Renal pelvis (tissue), 4 donors: ENCODE data around the gene UBE2U. TPM values are rescaled to one million over a fixed set of nuclear protein-coding genes. Genes with fewer than 3 reads are reported as not detected.
"Not testable (repeated sequence)": the region's sequence is repeated elsewhere in the genome, so short reads cannot be mapped to it uniquely, and the experiment has no call there.

ENCODE experiments used
- DNase-seq: peaks from one replicate; pipeline ENCODE4 v3.0.0-alpha.2; 2013
- polyA plus RNA-seq, 3 donors: library from polyadenylated mRNA; unstranded; fragments of 120-200 nt; gene quantifications; one replicate each; pipeline ENCODE4 v1.2.1, GENCODE V29; 2013; ENCODE audit not compliant: insufficient read length in 3 of 3

The UBE2U gene
- polyA plus RNA-seq, 3 donors, result 0.52 TPM; not detected in 2

- DNase-seq, result no peak
Measured at GRCh38 chr1:64187646-64188045, 15.8 kb upstream of the UBE2U start.

DNA sequence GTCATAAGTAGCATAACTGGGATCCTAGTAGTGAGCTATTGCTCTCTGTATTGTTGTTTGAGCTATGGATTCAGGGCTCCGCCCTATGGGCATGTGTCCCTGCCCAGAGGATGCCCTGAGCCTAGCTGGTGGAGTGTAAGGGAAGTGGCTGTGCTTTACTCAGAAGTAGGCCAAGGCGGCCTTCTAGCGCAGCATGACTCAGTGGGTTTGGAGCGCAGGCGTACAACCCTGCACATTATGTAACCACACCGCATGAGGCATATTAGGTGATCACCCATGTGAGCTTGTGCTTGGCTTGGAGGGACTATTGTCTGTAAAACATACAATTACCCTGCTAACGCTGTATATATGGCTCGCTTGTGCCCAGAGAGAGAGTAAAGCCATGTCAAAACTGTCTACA lies 11.1 kb upstream of the UBE2U start:
- no peak for DNase-seq

DNA sequence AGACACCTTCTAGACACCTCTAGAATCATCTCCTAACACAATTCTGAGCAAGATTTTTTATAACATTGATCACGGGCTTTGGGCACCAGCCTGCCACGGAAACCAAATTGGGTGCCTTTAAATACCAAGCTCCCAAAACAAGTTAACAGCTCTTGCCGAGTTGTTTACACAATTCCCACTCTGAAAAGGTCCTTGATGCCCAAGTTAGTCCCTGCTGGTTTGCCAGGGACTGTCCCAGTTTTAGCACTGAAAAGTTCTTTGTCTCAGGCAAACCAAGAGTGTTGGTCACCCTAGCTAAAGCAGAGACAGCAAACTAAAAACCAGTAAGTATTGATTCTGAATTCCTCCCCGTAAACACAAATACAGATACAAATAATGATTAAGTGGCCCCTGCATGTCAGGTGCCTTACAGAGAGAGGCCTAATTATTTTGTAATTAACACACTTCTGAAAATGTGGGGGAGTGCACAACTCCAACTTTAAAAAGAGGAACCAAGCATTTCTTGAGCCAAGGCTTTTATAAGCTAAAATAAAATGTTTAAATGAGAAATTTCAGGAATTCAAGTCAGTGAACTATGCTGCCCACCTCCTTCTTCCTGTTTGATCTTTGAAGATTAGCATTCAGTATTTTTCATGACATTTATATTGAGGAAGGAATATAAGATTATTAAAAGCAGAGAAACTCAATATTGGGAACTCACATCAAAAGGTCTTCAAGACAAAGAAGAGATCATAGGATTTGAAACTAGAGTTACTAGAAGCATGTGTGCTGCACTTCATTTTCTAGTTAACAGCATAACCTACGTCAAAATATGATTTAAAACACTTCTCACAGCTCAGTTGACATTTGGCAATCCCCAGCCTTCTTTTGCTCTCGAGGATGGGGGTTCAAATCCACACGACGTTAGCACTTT lies 9.0 kb upstream of the UBE2U start:
- no peak for DNase-seq

DNA sequence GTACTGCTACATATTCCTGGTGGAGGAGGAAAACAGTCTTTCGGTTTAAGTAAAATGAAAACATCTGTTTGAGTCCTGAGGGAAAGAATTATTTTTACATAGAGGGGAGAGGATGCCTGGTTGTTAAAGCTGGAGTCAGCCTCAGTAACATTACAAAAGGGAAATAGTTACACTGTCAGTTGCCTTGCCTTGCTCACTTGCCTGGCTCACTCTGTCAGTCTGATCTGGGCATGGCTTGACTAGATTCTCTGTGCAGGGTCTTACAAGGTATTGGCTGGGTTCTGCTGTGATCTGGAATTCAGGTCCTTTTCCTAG lies 8.4 kb upstream of the UBE2U start:
- DNase-seq, result no peak

DNA sequence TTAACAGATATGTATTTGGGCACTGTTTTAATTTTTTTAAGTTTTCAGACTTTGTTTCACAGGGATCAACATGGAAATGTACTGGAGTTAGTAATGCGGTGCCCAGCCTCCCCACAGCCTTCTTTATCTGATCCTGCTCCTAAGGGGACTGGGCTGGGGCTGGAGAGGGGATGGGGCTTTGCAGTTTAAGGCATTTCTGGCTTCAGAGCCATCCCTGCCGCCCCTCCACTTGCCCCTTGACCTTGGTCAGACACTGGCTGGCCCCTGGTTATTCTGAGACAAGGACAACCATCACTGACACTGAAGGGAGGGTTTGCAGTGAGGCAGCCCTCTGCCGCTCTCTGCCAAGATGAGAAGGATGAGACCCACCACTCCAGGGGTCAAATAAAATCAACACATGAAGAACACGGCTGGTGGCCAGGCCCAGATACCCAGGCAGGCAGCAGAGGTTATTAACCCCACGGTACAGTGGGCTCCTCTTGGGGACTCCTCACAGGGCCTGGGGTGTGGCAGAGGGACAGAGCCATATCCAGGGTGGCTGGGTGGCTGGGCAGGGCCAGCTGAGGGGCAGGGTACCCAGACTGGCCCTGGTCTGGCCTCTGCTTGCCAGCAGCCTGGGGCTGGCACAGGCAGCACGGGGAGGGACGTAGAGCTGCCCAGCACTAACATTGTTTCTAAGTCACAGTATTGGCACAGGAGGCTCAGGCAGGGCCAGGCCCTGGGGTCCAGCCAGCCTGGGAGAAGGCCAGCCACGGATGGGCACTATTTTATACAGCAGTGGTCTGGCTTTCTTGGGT lies 7.2 kb upstream of the UBE2U start:
- no peak for DNase-seq

- DNase-seq, result no peak
Measured at GRCh38 chr1:64197076-64197475, 6.3 kb upstream of the UBE2U start.

- DNase-seq, result no peak
Measured at GRCh38 chr1:64199154-64199553, 4.3 kb upstream of the UBE2U start.

DNA sequence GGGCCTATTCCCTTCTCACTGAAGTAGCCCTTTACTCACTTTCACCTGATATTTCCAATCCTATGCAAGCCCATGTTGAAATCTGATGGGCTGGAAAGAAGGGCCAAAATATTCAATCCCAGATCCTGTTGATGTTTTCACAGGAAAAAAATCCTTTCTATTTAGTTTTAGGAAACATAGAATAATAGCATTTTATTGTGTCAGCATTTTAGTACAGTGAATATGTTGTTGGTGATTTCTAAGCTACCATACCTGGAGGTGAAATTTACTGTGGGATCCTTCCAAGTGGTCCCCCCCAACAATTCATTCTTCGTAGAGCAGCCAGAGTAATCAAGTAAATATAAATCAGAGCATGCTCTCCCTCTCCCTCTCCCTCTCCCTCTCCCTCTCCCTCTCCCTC lies 3.4 kb upstream of the UBE2U start:
- DNase-seq, result no peak

DNA sequence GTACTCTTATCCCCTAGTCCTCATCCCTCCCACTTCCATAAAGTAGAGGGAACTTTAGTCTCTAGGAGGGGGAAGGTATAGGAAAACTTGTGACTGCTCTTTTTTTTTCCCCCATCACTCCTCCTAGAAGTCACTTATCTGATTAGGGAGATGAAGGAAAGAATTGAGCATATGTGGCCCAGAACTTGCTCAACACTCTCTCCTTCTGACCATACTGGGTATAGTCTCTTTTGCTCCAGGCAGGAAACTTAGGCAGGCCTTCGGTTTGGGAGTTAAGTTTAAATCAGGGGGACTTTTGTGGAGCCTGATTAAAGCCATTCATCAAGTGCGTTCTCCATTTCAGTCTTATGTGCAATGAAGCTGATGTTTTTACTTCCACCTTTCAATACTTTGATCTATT lies 5.8 kb downstream of the UBE2U start:
- no peak for DNase-seq

DNA sequence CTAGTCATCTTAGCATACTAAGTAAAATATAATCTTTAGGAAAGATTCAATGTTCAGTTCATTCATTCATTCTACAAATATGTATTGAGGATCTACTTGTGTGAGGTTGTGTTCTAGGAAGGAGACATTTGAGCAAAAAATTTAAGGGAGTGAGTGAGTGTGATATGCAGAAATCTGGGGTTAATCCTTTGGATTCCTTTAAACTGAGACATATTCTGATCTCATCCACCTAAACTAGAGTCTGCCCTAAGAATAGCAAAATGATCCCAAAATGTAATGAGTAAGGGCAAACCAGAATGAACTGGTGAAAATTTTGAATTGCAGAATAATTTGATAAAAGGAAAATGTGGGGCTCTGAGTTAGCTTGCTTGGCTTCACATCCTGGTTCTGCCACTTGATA lies 8.6 kb downstream of the UBE2U start:
- DNase-seq, result no peak

- peak; percentile 43 for DNase-seq
Measured at GRCh38 chr1:64215576-64215975, 12.2 kb downstream of the UBE2U start.

GRCh38 chr1:64220241-64220640 lies 16.8 kb downstream of the UBE2U start:
- no peak for DNase-seq

DNA sequence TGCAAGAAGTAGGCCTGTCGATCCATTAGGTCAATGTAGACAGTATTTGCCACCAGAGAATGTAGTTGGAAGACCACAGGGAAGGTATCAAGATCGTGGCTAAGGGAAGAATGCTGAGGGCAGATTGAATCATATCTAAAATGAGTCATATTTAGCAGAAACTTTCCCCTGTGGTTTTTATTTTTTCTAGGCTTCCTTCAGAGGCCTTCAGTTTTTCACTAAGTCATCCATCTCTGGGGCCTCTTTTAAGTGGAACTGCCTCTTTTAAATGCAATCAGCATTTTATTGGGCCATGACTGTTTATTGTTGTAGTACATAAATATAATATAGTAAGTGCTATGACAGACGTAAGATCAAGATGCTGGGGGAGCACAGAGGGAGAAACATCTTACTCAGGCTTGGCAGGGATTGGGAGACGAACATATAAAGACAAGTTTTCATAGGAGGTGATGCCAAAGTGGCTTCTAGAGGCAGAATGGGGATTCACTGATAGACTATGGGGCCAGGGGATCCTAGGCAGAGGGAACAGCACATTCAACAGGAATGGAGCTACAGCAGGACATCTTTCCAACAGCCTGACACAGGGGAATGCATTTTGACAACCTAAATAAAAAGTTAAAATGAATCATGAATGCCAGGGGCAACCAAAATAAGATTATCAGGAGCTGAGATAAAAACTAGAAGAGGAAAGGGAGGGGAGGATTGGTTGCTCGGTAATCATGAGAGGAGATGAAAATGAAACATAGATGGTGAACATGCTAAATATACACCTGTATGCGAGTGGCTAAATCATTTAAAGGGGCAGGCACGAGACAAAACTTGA lies 20.1 kb downstream of the UBE2U start:
- no peak for DNase-seq

GRCh38 chr1:64224236-64224635 lies 20.8 kb downstream of the UBE2U start:
- DNase-seq, result not testable (repeated sequence)

- DNase-seq, result no peak
Measured at GRCh38 chr1:64228167-64228957, 24.9 kb downstream of the UBE2U start.

- no peak for DNase-seq
Measured at GRCh38 chr1:64229307-64229706, 25.9 kb downstream of the UBE2U start.

- DNase-seq, result no peak
Measured at GRCh38 chr1:64231153-64231552, 27.7 kb downstream of the UBE2U start.

DNA sequence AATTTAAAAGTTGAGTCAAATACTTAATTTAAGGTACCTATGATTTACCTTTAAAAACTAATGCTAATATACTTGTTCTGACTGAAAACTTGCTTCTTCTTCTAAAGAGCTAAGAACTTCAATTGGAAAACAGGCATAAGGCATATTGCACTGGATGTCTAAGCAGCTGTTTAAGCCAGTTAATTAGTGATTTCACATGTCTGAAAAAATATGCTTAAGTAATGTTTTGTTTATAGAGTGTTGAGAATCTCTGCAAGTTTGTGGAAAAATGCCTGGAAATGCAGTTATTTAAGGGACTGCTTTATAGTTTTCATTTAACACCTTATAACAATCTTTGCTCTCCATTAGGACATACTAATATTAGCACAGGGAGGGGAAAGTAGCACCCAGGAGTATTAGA lies 28.2 kb downstream of the UBE2U start:
- no peak for DNase-seq

- DNase-seq, result no peak
Measured at GRCh38 chr1:64234714-64235113, 31.3 kb downstream of the UBE2U start.

DNA sequence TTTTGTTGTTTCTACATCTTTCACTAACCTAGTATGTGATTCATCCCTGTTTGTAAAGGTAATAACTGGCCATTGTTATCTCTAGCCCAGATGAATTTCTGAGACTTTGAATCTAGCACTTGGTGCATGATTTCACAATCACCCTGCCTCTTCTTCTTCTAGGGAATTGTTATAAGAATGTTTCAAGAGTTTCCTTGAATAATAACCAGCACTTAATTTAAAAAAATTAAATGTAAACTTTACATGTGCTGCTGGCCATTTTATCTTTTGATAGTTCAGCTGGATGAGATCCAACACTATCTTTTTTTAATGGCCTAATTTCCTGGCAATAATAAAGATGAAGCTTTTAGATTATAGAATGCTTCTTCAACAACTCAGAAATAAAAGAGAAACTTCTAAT lies 31.8 kb downstream of the UBE2U start:
- no peak for DNase-seq

DNA sequence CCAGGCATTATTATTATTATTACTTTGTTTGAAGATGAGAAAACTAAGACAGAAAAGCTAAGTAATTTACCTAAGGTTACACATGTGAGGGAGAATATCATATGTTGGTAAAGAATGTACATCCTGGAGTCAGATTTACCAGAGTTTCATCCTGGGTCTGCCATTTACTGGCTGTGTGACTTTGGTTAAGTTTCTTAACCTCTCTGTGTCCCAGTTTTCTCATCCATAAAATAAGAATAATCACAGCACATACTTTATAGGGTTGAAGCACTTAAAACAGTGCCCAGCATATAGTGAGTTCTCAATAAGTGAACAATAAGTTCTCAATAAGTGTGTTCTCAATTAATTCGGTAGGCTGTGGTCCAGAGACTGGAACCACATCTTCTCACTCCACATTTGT lies 32.5 kb downstream of the UBE2U start:
- DNase-seq, result no peak

- no peak for DNase-seq
Measured at GRCh38 chr1:64236541-64236954, 33.1 kb downstream of the UBE2U start.
